ENCODE measurements around the gene GRIK4. TPM values are rescaled to one million over a fixed set of nuclear protein-coding genes. Genes with fewer than 3 reads are reported as not detected.

The GRIK4 gene
- total RNA-seq, 1 experiment from 2014 or later, result not detected

DNA sequence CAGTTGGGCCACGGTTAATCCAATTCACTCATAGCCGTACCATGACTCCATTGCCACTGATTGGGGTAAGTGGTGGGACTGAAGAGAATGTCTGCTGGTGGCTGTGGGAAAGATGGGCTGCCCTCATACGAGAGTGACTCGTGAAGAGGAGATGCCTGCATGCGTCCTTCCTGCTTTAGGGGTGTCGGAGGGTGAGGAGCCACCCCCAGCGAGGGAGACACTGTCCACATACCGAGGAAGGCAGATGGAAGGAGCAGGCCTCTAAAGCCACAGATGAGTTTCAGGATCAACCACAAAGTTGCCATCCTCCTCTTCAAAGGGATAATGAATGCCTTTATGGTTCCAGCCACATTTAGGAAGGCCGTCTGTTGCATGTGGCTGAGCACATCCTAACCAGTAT, 83.2 kb downstream of the GRIK4 start:
- BruUV-seq (replicated peaks), result no TSS peak
- H3K9me2 ChIP-seq (ENCODE audit: insufficient read depth), result no peaks in the 10 kb centered on the region
- H3K4me2 ChIP-seq, result no peak overlapping the region
- no peak overlapping the region for H3K27ac ChIP-seq
- H3K79me2 ChIP-seq (ENCODE audit: low read depth), result no peaks in the 10 kb centered on the region
- ChIA-PET CTCF (no interaction called here), POLR2A (ENCODE audit: unreplicated experiment) (no interaction called here)
- intact Hi-C loops (cut with micrococcal nuclease; ENCODE audit: unreplicated experiment), result no loop called here
- H3K27me3 ChIP-seq (ENCODE audit: insufficient read depth, low read depth), result peaks cover 98% of the 10 kb centered on the region
- H4K20me1 ChIP-seq (ENCODE audit: insufficient read depth), result no peaks in the 10 kb centered on the region
- H3F3A ChIP-seq (ENCODE audit: insufficient read depth, low read depth), result no peaks in the 10 kb centered on the region
- H3K9me3 ChIP-seq (ENCODE audit: insufficient read depth, low read depth), result no peaks in the 10 kb centered on the region
- no peaks in the 10 kb centered on the region for H3K4me1 ChIP-seq (replicated peaks; ENCODE audit: insufficient read depth)
- TF ChIP-seq EZH2 (IDR thresholded peaks at IDR 0.05; ENCODE audit: low read depth) (no peak), CTCF (conservative IDR thresholded peaks at IDR 0.05) (no peak)
- H3K36me3 ChIP-seq (ENCODE audit: low read depth), result no peaks in the 10 kb centered on the region
- no peak overlapping the region for H3K4me3 ChIP-seq
- no peak for DNase-seq
- no peak overlapping the region for H2AFZ ChIP-seq

DNA sequence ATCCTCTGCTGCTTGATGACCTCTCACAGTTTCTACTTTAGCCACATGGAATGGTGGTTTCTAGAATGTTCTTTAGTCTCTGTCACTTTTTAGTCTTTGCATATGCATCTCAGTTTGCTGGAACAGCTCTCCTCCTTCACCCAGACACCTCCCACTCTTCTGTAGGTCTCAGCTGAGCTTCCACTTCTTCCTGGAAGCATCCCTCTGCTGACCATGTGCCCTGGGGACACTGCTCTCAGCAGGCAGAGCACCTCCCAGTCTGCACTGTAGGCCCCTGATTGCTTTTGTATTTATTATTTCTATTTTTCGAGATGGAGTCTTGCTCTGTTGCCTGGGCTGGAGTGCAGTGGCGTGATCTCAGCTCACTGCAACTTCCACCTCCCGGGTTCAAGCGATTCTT, 84.0 kb downstream of the GRIK4 start:
- peaks cover 99% of the 10 kb centered on the region for H3K27me3 ChIP-seq (ENCODE audit: insufficient read depth, low read depth)
- ChIA-PET CTCF (no interaction called here), POLR2A (ENCODE audit: unreplicated experiment) (no interaction called here)
- intact Hi-C loops (cut with micrococcal nuclease; ENCODE audit: unreplicated experiment), result no loop called here
- H3K27ac ChIP-seq, result no peak overlapping the region
- no peaks in the 10 kb centered on the region for H3K9me3 ChIP-seq (ENCODE audit: insufficient read depth, low read depth)
- no peaks in the 10 kb centered on the region for H3K36me3 ChIP-seq (ENCODE audit: low read depth)
- H3K9me2 ChIP-seq (ENCODE audit: insufficient read depth), result no peaks in the 10 kb centered on the region
- DNase-seq, result no peak
- no peak for TF ChIP-seq CTCF (conservative IDR thresholded peaks at IDR 0.05)
- no peak for TF ChIP-seq EZH2 (IDR thresholded peaks at IDR 0.05; ENCODE audit: low read depth)
- H2AFZ ChIP-seq, result no peak overlapping the region
- no TSS peak for BruUV-seq (replicated peaks)
- H3K4me1 ChIP-seq (replicated peaks; ENCODE audit: insufficient read depth), result no peaks in the 10 kb centered on the region
- H3K4me2 ChIP-seq, result no peak overlapping the region
- H4K20me1 ChIP-seq (ENCODE audit: insufficient read depth), result no peaks in the 10 kb centered on the region
- no peaks in the 10 kb centered on the region for H3F3A ChIP-seq (ENCODE audit: insufficient read depth, low read depth)
- no peaks in the 10 kb centered on the region for H3K79me2 ChIP-seq (ENCODE audit: low read depth)
- H3K4me3 ChIP-seq, result no peak overlapping the region

GRCh38 chr11:120597250-120598215, 86.0 kb downstream of the GRIK4 start:
- no peaks in the 10 kb centered on the region for H3K9me3 ChIP-seq (ENCODE audit: insufficient read depth, low read depth)
- TF ChIP-seq CTCF (conservative IDR thresholded peaks at IDR 0.05), result no peak
- TF ChIP-seq EZH2 (IDR thresholded peaks at IDR 0.05; ENCODE audit: low read depth), result no peak
- no TSS peak for BruUV-seq (replicated peaks)
- no peaks in the 10 kb centered on the region for H3K79me2 ChIP-seq (ENCODE audit: low read depth)
- no peak overlapping the region for H2AFZ ChIP-seq
- H3K4me3 ChIP-seq, result no peak overlapping the region; the same call in 1 of the 2 replicates
- H3K27me3 ChIP-seq (ENCODE audit: insufficient read depth, low read depth), result peaks cover 99% of the 10 kb centered on the region
- no peaks in the 10 kb centered on the region for H3K36me3 ChIP-seq (ENCODE audit: low read depth)
- intact Hi-C loops (cut with micrococcal nuclease; ENCODE audit: unreplicated experiment), result no loop called here
- H3F3A ChIP-seq (ENCODE audit: insufficient read depth, low read depth), result no peaks in the 10 kb centered on the region
- no peak for DNase-seq
- ChIA-PET POLR2A (ENCODE audit: unreplicated experiment) (no interaction called here), CTCF (no interaction called here)
- no peak overlapping the region for H3K27ac ChIP-seq
- H4K20me1 ChIP-seq (ENCODE audit: insufficient read depth), result no peaks in the 10 kb centered on the region
- peak overlapping the region; percentile 29 for H3K4me2 ChIP-seq
- H3K9me2 ChIP-seq (ENCODE audit: insufficient read depth), result no peaks in the 10 kb centered on the region
- H3K4me1 ChIP-seq (replicated peaks; ENCODE audit: insufficient read depth), result no peaks in the 10 kb centered on the region
